Karpas-422 (cell line): Measurements from ENCODE around the gene MYLK. TPM values are rescaled to one million over a fixed set of nuclear protein-coding genes. Genes with fewer than 3 reads are reported as not detected.
"Not testable (repeated sequence)": the region's sequence is repeated elsewhere in the genome, so short reads cannot be mapped to it uniquely, and the experiment has no call there.

Experiments used
- DNase-seq: peaks from one replicate; pipeline ENCODE4 v3.0.0-alpha.2; 2015
- H2AFZ ChIP-seq: fragments of 200-600 bp; sonication (generic); 2 replicates; pipeline ENCODE4 v1.6.1; 2014; ENCODE audit warnings: antibody characterized with exemption, low read length, mixed read lengths
- H3K27ac ChIP-seq: fragments of 200-600 bp; sonication (generic); 2 replicates; pipeline ENCODE4 v1.5.1; 2014; ENCODE audit warnings: mild to moderate bottlenecking, low read length, moderate library complexity
- H3K27me3 ChIP-seq: fragments of 200-600 bp; sonication (generic); 2 replicates; pipeline ENCODE4 v1.6.1; 2014; ENCODE audit warnings: low read length, mixed read lengths
- H3K36me3 ChIP-seq: fragments of 200-600 bp; sonication (generic); 2 replicates; pipeline ENCODE4 v1.6.1; 2014; ENCODE audit warnings: low read length, mixed read lengths; ENCODE audit not compliant: insufficient read depth
- H3K4me1 ChIP-seq: fragments of 200-600 bp; sonication (generic); 2 replicates; pipeline ENCODE4 v1.6.1; 2014; ENCODE audit warnings: mild to moderate bottlenecking, low read length, mixed read lengths
- H3K4me2 ChIP-seq: fragments of 200-600 bp; sonication (generic); 2 replicates; pipeline ENCODE4 v1.6.1; 2014; ENCODE audit warnings: low read length, low read depth, mild to moderate bottlenecking; ENCODE audit not compliant: poor library complexity, severe bottlenecking
- H3K4me3 ChIP-seq: fragments of 200-600 bp; sonication (generic); 2 replicates; pipeline ENCODE4 v1.5.1; 2014; ENCODE audit warnings: mild to moderate bottlenecking, antibody characterized with exemption, low read length, mixed read lengths
- H3K79me2 ChIP-seq: fragments of 200-600 bp; sonication (generic); 2 replicates; pipeline ENCODE4 v1.6.1; 2014; ENCODE audit warnings: mild to moderate bottlenecking, low read length, mixed read lengths
- H3K9ac ChIP-seq: fragments of 200-600 bp; sonication (generic); 2 replicates; pipeline ENCODE4 v1.6.0; 2014; ENCODE audit warnings: low read length
- H3K9me2 ChIP-seq: fragments of 200-600 bp; sonication (generic), shearing (Covaris generic); replicated peaks from 2 replicates; pipeline ENCODE4 v1.6.0; 2014; ENCODE audit warnings: mild to moderate bottlenecking, low read length, moderate library complexity; ENCODE audit not compliant: insufficient read depth
- H3K9me3 ChIP-seq: fragments of 300-700, 200-600 bp; sonication (generic); 2 replicates; pipeline ENCODE4 v1.6.1; 2014; ENCODE audit warnings: low read length, mixed read lengths
- H4K20me1 ChIP-seq: fragments of 200-600 bp; sonication (generic); 2 replicates; pipeline ENCODE4 v1.6.1; 2014; ENCODE audit warnings: mild to moderate bottlenecking, antibody characterized with exemption, low read length, low read depth; ENCODE audit not compliant: insufficient read depth
- total RNA-seq: library from RNA; depleted of rRNA; stranded (reverse); fragments of >200 nt; shearing (Covaris generic); gene quantifications from 2 replicates; pipeline ENCODE4 v1.2.3, GENCODE V29; 2014; ENCODE audit warnings: low replicate concordance

Gene MYLK
- total RNA-seq, 1 experiment from 2014 or later, result 0.63 TPM

- no peaks in the 10 kb centered on the region for H4K20me1 ChIP-seq
- no peak overlapping the region for H3K27ac ChIP-seq
- no peak for DNase-seq
- no peaks in the 10 kb centered on the region for H3K27me3 ChIP-seq
- no peak overlapping the region for H3K4me3 ChIP-seq
- no peaks in the 10 kb centered on the region for H3K9me2 ChIP-seq
- no peaks in the 10 kb centered on the region for H3K4me1 ChIP-seq
- no peak overlapping the region for H3K9ac ChIP-seq
- H2AFZ ChIP-seq, result no peak overlapping the region
- H3K4me2 ChIP-seq, result no peak overlapping the region
- no peaks in the 10 kb centered on the region for H3K79me2 ChIP-seq
- H3K36me3 ChIP-seq, result no peaks in the 10 kb centered on the region
- H3K9me3 ChIP-seq, result no peaks in the 10 kb centered on the region
These were observed 181.4 kb downstream of the MYLK start for GRCh38 chr3:123702720-123703119.

GRCh38 chr3:123702057-123702456 is 182.1 kb downstream of the MYLK start:
- H3K27ac ChIP-seq, H3K27me3 ChIP-seq, H3K36me3 ChIP-seq, H3K79me2 ChIP-seq, H3K9ac ChIP-seq, H3K4me1 ChIP-seq, H3K4me3 ChIP-seq, H3K4me2 ChIP-seq, H2AFZ ChIP-seq, H3K9me2 ChIP-seq, H4K20me1 ChIP-seq, H3K9me3 ChIP-seq: not testable (repeated sequence)
- DNase-seq, result peak; percentile 83

GRCh38 chr3:123700791-123701722 is 183.1 kb downstream of the MYLK start:
- Histone ChIP-seq H3K27me3 (no peaks in the 10 kb centered on the region), H3K9ac (no peak overlapping the region), H3K4me1 (no peaks in the 10 kb centered on the region), H2AFZ (no peak overlapping the region), H3K9me3 (no peaks in the 10 kb centered on the region), H3K36me3 (no peaks in the 10 kb centered on the region), H3K27ac (no peak overlapping the region), H3K4me2 (no peak overlapping the region), H4K20me1 (no peaks in the 10 kb centered on the region), H3K79me2 (no peaks in the 10 kb centered on the region), H3K4me3 (no peak overlapping the region), H3K9me2 (no peaks in the 10 kb centered on the region)
- no peak for DNase-seq

- DNase-seq, result no peak
- no peak overlapping the region for H2AFZ ChIP-seq
- no peak overlapping the region for H3K4me3 ChIP-seq
- H3K4me1 ChIP-seq, result no peaks in the 10 kb centered on the region
- H4K20me1 ChIP-seq, result no peaks in the 10 kb centered on the region
- no peak overlapping the region for H3K9ac ChIP-seq
- H3K9me2 ChIP-seq, result no peaks in the 10 kb centered on the region
- H3K9me3 ChIP-seq, result no peaks in the 10 kb centered on the region
- H3K27me3 ChIP-seq, result no peaks in the 10 kb centered on the region
- H3K36me3 ChIP-seq, result no peaks in the 10 kb centered on the region
- H3K27ac ChIP-seq, result no peak overlapping the region
- H3K79me2 ChIP-seq, result no peaks in the 10 kb centered on the region
- H3K4me2 ChIP-seq, result no peak overlapping the region
These were observed 185.3 kb downstream of the MYLK start for GRCh38 chr3:123698813-123699212.

GRCh38 chr3:123696808-123697207 is 187.3 kb downstream of the MYLK start:
- no peak overlapping the region for H3K9ac ChIP-seq
- no peaks in the 10 kb centered on the region for H3K27me3 ChIP-seq
- H3K27ac ChIP-seq, result no peak overlapping the region
- H3K4me2 ChIP-seq, result no peak overlapping the region
- H3K4me3 ChIP-seq, result no peak overlapping the region
- H3K9me3 ChIP-seq, result no peaks in the 10 kb centered on the region
- no peaks in the 10 kb centered on the region for H3K36me3 ChIP-seq
- H3K79me2 ChIP-seq, result no peaks in the 10 kb centered on the region
- no peaks in the 10 kb centered on the region for H3K9me2 ChIP-seq
- no peak overlapping the region for H2AFZ ChIP-seq
- H3K4me1 ChIP-seq, result no peaks in the 10 kb centered on the region
- DNase-seq, result no peak
- no peaks in the 10 kb centered on the region for H4K20me1 ChIP-seq

GRCh38 chr3:123695731-123696640 is 188.1 kb downstream of the MYLK start:
- Histone ChIP-seq H2AFZ (no peak overlapping the region), H3K9me3 (no peaks in the 10 kb centered on the region), H4K20me1 (no peaks in the 10 kb centered on the region), H3K9ac (no peak overlapping the region), H3K79me2 (no peaks in the 10 kb centered on the region), H3K36me3 (no peaks in the 10 kb centered on the region), H3K4me1 (no peaks in the 10 kb centered on the region), H3K27me3 (no peaks in the 10 kb centered on the region), H3K4me2 (no peak overlapping the region), H3K27ac (no peak overlapping the region), H3K4me3 (no peak overlapping the region), H3K9me2 (no peaks in the 10 kb centered on the region)
- DNase-seq, result no peak

GRCh38 chr3:123695152-123695551 is 189.0 kb downstream of the MYLK start:
- no peaks in the 10 kb centered on the region for H3K27me3 ChIP-seq
- H3K9ac ChIP-seq, result no peak overlapping the region
- H4K20me1 ChIP-seq, result no peaks in the 10 kb centered on the region
- H3K9me2 ChIP-seq, result no peaks in the 10 kb centered on the region
- no peak overlapping the region for H2AFZ ChIP-seq
- H3K79me2 ChIP-seq, result no peaks in the 10 kb centered on the region
- H3K4me1 ChIP-seq, result no peaks in the 10 kb centered on the region
- no peak for DNase-seq
- no peak overlapping the region for H3K27ac ChIP-seq
- no peak overlapping the region for H3K4me2 ChIP-seq
- no peaks in the 10 kb centered on the region for H3K9me3 ChIP-seq
- H3K4me3 ChIP-seq, result no peak overlapping the region
- no peaks in the 10 kb centered on the region for H3K36me3 ChIP-seq

- Histone ChIP-seq H3K27ac (no peak overlapping the region), H3K79me2 (no peaks in the 10 kb centered on the region), H2AFZ (no peak overlapping the region), H3K9me3 (no peaks in the 10 kb centered on the region), H3K9me2 (no peaks in the 10 kb centered on the region), H3K4me2 (no peak overlapping the region), H3K36me3 (no peaks in the 10 kb centered on the region), H3K27me3 (no peaks in the 10 kb centered on the region), H3K4me1 (no peaks in the 10 kb centered on the region), H3K4me3 (no peak overlapping the region), H4K20me1 (no peaks in the 10 kb centered on the region), H3K9ac (no peak overlapping the region)
- no peak for DNase-seq
These were observed 189.6 kb downstream of the MYLK start for GRCh38 chr3:123694366-123695087.
